H1 (cell line): ENCODE data around the gene ADGRV1.

Experiments
- CREB1 ChIP-seq: IDR thresholded peaks from 2 replicates; pipeline ENCODE4 v1.6.1; 2012; ENCODE audit warnings: inconsistent platforms
- CTCF ChIP-seq, 3 experiments: IDR thresholded peaks; 1 replicate in 2 of 3; 2 replicates in 1 of 3; pipeline versions ENCODE4 v1.5.1 to v1.6.1; 2011; ENCODE audit warnings: low read length in 3 of 3, mild to moderate bottlenecking in 3 of 3, inconsistent platforms in 2 of 3, low read depth in 1 of 3, moderate library complexity in 1 of 3; ENCODE audit not compliant: insufficient read depth in 1 of 3; ENCODE audit errors: control extremely low read depth in 1 of 3
- EZH2 ChIP-seq: fragments of 200-600 bp; sonication (generic); IDR thresholded peaks from 2 replicates; pipeline ENCODE4 v1.7.1; 2012; ENCODE audit warnings: low read depth, mild to moderate bottlenecking, moderate library complexity, low read length, inconsistent platforms; ENCODE audit not compliant: severe bottlenecking
- KDM5A ChIP-seq: fragments of 200-600 bp; IDR thresholded peaks from 2 replicates; pipeline ENCODE4 v1.7.1; 2012; ENCODE audit warnings: mild to moderate bottlenecking, low read length, inconsistent platforms, mixed read lengths
- MAFK ChIP-seq: IDR thresholded peaks from 2 replicates; pipeline ENCODE4 v1.6.1; 2012; ENCODE audit warnings: low read depth, mild to moderate bottlenecking, improper control_type of control experiment, low read length
- RAD21 ChIP-seq, 2 experiments: IDR thresholded peaks in 1 of 2; conservative IDR thresholded peaks in 1 of 2; 2 replicates each; pipeline ENCODE4 v1.6.1; 2011; ENCODE audit warnings: low read depth in 2 of 2, low read length in 2 of 2, improper control_type of control experiment in 1 of 2, inconsistent platforms in 1 of 2, mild to moderate bottlenecking in 1 of 2, moderate library complexity in 1 of 2
- RNF2 ChIP-seq: fragments of 200-900, 300-1000 bp; sonication (generic); IDR thresholded peaks from 2 replicates; pipeline ENCODE4 v1.7.1; 2016; ENCODE audit warnings: borderline replicate concordance, low read depth, mild to moderate bottlenecking, antibody characterized with exemption, low read length; ENCODE audit not compliant: poor library complexity, severe bottlenecking; ENCODE audit errors: missing control alignments
- TAF1 ChIP-seq: IDR thresholded peaks from 2 replicates; pipeline ENCODE4 v1.6.1; 2011; ENCODE audit warnings: mild to moderate bottlenecking, low read depth, low read length

- TF ChIP-seq MAFK = no peak
- no peak for TF ChIP-seq CTCF (IDR thresholded peaks at IDR 0.05; ENCODE audit: control extremely low read depth in 1 of 3, insufficient read depth in 1 of 3, low read depth in 1 of 3, low read length in 3 of 3)
- TF ChIP-seq CREB1 = no peak
- TF ChIP-seq EZH2 = no peak
- TF ChIP-seq KDM5A = no peak
- no peak for TF ChIP-seq RNF2
- no peak for TF ChIP-seq TAF1
- TF ChIP-seq RAD21 (IDR thresholded peaks at IDR 0.05 in 1 of 2, conservative IDR thresholded peaks at IDR 0.05 in 1 of 2; ENCODE audit: low read depth in 2 of 2, low read length in 2 of 2) = no peak
Observed at GRCh38 chr5:90632791-90633190, 74.2 kb downstream of the ADGRV1 start.
